Measurements from ENCODE around the gene LLPH.

GRCh38 chr12:66130267-66131066 is at the start of gene LLPH:
- TF ChIP-seq CTCF (CRISPR knock-in tag; IDR thresholded peaks at IDR 0.05): no peak
- peak; percentile 36; the same call in 1 of the 2 replicates for TF ChIP-seq PHF21A (CRISPR knock-in tag; IDR thresholded peaks at IDR 0.05)
- TF ChIP-seq KDM3A (CRISPR knock-in tag; IDR thresholded peaks at IDR 0.05; ENCODE audit: low read depth): peak; percentile 71; the same call in 1 of the 2 replicates
- TF ChIP-seq, protein P1, sequence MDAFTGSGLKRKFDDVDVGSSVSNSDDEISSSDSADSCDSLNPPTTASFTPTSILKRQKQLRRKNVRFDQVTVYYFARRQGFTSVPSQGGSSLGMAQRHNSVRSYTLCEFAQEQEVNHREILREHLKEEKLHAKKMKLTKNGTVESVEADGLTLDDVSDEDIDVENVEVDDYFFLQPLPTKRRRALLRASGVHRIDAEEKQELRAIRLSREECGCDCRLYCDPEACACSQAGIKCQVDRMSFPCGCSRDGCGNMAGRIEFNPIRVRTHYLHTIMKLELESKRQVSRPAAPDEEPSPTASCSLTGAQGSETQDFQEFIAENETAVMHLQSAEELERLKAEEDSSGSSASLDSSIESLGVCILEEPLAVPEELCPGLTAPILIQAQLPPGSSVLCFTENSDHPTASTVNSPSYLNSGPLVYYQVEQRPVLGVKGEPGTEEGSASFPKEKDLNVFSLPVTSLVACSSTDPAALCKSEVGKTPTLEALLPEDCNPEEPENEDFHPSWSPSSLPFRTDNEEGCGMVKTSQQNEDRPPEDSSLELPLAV (CRISPR knock-in tag; conservative IDR thresholded peaks at IDR 0.05; ENCODE audit: low read depth): no peak
- 0 out of 2 replicates have a peak, but pooled peaks have one; percentile 60 for TF ChIP-seq ZSCAN29 (CRISPR knock-in tag; conservative IDR thresholded peaks at IDR 0.05)
- TF ChIP-seq JUN (CRISPR knock-in tag; IDR thresholded peaks at IDR 0.05): 0 out of 2 replicates have a peak, but pooled peaks have one; percentile 40
- no peak for TF ChIP-seq NPAS2 (CRISPR knock-in tag; IDR thresholded peaks at IDR 0.05; ENCODE audit: borderline replicate concordance)
- TF ChIP-seq ESRRA (CRISPR knock-in tag; IDR thresholded peaks at IDR 0.05; ENCODE audit: low read depth): no peak
- no peak for TF ChIP-seq RARA (CRISPR knock-in tag; IDR thresholded peaks at IDR 0.05)
- peak; percentile 90 to 91 for TF ChIP-seq POLR2A (IDR thresholded peaks at IDR 0.05; ENCODE audit: insufficient read depth in 1 of 2, low read depth in 2 of 2, low read length in 2 of 2)
- no peak for TF ChIP-seq RAD51 (IDR thresholded peaks at IDR 0.05; ENCODE audit: borderline replicate concordance)
- TF ChIP-seq ZNF530 (CRISPR knock-in tag; IDR thresholded peaks at IDR 0.05; ENCODE audit: low read depth): no peak
- no peak for TF ChIP-seq ATF3 (CRISPR knock-in tag; IDR thresholded peaks at IDR 0.05)
- no peak for TF ChIP-seq EZH2 (conservative IDR thresholded peaks at IDR 0.05; ENCODE audit: low read depth, low read length)
